Activated T-helper 1 cell treated with anti-CD3 and anti-CD28 coated beads, Interleukin-2, amount 50 U/mL, for 16 hours (primary cell): ENCODE results near the gene SLC7A7.
A peak's percentile ranks its signal among the peaks of the same experiment; 100 is the strongest.
"Not testable (repeated sequence)": the region's sequence is repeated elsewhere in the genome, so short reads cannot be mapped to it uniquely, and the experiment has no call there.

Experiments
- DNase-seq, 2 donors: peaks; one replicate each; pipeline ENCODE4 v3.0.0-alpha.2; 2020; ENCODE audit warnings: low read depth in 1 of 2, low spot score in 1 of 2

The SLC7A7 gene

DNA sequence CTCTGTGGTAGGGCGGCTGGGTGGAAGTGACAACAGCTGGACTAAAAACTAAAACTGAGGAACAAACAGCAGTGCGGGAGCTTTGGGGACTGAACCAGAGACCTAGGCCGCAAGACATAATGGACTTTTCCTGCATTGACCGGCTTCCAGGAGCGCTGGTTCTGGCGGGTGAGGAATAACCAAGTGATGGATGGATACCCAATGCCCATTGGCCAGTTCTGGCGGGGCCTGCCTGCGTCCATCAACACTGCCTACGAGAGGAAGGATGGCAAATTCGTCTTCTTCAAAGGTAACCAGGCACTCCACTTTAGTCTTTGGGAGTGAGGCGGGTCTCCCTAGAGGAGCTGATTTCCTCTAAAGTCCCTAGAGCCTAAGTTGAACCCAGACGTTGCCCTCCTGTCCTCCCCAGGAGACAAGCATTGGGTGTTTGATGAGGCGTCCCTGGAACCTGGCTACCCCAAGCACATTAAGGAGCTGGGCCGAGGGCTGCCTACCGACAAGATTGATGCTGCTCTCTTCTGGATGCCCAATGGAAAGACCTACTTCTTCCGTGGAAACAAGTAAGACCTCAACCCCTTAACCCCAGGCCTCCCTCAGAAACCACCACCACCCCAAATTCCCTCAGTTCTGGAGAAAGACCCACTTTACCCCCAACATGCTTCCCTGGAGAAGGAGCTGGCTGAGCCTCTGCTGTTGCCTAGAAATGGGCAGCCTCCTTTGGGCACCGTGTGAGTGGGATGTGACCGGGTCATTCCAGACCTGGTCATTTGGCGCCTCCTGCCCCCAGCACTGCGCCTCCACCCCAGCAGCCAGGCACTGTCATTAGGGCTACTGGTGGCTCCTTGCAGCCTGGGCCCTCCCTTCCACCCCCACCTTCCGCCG lies 29.2 kb upstream of the SLC7A7 start:
- no peak for DNase-seq

DNA sequence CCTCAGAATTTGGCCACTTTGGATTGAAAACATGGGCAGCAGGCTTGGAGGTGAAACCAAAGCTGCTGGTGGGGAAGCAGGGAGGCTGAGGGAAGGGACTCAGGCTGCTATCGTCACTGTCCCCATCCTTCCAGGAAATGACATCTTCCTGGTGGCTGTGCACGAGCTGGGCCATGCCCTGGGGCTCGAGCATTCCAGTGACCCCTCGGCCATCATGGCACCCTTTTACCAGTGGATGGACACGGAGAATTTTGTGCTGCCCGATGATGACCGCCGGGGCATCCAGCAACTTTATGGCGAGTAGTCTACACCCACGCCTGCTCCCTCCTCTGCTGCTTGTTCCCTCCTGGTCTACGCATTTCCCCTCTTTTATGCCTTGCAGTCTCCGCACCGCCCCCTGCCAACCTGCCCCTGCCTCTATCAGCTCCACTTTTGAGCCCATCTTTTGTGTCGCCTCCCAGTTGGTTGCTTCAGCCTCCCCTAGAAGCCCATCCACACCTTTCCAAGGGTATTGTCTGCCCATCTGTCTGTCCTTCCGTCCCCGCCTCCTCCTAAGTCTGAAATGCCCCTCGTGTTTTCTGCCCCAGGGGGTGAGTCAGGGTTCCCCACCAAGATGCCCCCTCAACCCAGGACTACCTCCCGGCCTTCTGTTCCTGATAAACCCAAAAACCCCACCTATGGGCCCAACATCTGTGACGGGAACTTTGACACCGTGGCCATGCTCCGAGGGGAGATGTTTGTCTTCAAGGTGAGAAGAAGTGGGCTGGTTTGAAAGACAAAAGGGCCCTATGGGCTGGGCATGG lies 28.1 kb upstream of the SLC7A7 start:
- DNase-seq, result no peak

GRCh38 chr14:22842211-22843122 lies 27.2 kb upstream of the SLC7A7 start:
- no peak for DNase-seq

- no peak for DNase-seq
Observed at GRCh38 chr14:22841769-22842168, 26.5 kb upstream of the SLC7A7 start.

DNA sequence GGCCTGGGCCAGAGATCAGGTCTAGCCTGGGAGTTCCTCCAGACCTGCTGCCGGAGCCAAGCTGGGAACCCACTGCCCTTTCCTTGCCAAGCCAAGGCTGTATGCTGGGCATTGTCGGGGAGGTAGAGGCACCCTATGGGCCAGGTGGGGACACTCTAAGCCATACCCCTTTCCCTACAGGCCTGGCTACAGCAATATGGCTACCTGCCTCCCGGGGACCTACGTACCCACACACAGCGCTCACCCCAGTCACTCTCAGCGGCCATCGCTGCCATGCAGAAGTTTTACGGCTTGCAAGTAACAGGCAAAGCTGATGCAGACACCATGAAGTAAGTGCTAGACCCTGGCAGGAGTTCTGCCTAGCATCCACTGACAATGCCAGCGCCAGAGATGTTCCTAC lies 26.1 kb upstream of the SLC7A7 start:
- no peak for DNase-seq

- no peak for DNase-seq
Observed at GRCh38 chr14:22839159-22839779, 24.0 kb upstream of the SLC7A7 start.

DNA sequence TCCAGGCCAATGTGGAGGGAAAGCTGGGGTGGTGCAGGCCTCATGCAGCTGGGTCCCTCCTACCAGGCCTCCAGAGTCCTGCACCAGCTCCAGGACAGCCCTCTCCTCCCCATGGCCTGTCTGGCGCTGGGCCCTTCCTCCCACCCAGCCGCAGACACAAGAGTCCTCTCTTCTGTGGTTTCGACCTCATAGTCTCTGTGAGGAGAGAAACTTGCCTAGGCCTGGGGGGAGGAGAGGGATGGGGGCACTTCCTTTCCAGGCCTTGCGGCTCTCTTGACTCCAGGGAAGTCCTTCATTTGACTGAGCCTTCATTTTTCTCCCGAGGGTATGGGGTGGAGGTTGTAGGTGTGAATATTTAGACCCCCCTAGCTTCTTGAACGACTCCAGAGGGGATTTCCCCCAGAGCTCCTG lies 23.4 kb upstream of the SLC7A7 start:
- DNase-seq, result no peak

DNA sequence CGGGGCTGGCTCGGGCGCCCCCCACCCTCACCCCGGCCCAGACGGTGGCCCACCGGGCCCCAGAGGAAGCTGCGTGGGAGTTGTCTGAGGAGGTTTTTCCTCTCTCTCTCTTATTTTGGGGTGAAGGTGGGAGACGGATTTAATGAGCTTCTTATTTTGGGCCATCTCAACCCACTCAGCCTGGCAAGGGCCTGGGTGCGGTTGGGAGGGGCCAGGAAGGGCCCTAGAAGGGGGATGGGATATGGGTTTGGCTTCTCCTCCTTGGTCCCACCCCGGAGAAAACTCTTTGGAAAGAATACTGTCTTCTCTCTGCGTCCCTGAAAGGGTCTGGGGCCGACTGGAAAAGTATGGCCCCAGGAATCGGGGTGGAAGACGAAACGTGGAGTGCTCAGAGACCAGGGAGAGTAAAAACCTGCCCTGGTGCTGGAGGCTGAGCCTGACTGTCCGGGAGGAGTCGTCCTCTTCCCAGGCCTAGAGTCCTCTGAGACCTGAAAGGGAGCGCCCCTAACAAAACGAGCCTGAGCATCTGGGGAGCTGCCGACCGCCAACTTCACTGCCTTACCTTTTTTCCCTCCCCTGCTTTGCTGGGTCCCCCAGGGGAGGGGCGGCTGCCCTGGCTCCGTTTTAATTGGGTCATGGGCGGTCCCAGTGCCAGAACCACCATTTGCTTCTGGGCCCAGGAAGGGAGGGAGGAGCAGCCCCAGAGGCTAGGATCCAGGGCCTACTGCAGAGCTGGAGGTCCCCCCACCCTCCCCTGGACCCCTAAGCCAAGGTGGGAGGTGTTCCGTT lies 22.7 kb upstream of the SLC7A7 start:
- no peak for DNase-seq

- no peak for DNase-seq
Observed at GRCh38 chr14:22837114-22837749, 22.0 kb upstream of the SLC7A7 start.

DNA sequence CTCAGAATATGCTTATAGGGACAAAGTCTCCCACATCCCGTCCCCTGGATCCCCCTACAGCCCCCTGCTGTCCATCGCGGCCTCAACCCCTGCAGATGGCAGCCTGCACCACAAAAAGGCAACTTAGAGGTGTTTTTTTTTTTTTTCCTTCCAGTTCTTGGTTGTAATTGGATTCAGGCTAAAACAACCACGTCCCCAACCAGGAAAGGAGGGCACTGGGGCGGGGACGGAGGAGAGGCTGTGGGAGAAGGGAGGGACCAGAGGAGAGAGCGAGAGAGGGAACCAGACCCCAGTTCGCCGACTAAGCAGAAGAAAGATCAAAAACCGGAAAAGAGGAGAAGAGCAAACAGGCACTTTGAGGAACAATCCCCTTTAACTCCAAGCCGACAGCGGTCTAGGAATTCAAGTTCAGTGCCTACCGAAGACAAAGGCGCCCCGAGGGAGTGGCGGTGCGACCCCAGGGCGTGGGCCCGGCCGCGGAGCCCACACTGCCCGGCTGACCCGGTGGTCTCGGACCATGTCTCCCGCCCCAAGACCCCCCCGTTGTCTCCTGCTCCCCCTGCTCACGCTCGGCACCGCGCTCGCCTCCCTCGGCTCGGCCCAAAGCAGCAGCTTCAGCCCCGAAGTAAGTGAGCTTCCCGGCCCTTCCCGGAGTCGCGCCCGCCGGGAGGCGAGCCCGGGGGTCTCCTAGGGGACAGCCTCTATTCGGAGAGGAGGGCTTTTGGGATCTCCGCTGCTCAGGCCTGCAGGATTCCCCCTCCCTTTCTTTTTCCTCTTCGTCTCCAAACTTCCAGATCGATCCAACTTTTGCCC lies 21.3 kb upstream of the SLC7A7 start, which contains the start of gene MMP14:
MMP14 (plus strand) TSS at position 285 of the 813 bp plus-strand sequence; CDS start at position 518, 233 bp downstream.
- DNase-seq, result no peak

DNA sequence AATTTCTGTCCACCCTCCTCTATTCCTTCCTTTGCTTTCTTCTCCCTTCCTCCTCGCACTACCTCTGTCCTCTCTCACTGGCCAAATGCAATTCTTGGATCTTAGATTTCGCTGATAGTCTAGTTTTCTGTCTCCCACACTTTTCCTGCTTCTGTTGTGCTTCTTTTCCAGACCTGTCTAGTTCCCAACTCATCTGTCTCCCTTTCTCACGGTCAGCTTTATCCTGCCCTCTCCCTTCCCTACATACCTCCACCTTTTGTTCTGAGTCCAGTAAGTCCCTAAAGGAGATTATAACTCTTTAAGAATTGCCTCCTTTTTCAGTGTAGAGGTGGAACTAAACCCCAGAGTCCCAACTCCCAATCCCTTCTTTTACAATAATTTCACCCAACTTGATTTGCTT lies 20.3 kb upstream of the SLC7A7 start:
- DNase-seq, result no peak

GRCh38 chr14:22830443-22831010 lies 15.3 kb upstream of the SLC7A7 start:
- DNase-seq, result no peak

GRCh38 chr14:22829661-22830442 lies 14.6 kb upstream of the SLC7A7 start, which contains the start of gene MRPL52:
Gene MRPL52 (plus strand): TSS chr14:22829887. CDS start chr14:22829913, 26 bp downstream.
- peak; percentile 81 to 84 for DNase-seq

- DNase-seq, result not testable (repeated sequence)
Observed at GRCh38 chr14:22829076-22829660, 13.9 kb upstream of the SLC7A7 start.

GRCh38 chr14:22824711-22825359 lies 9.6 kb upstream of the SLC7A7 start:
- DNase-seq, result no peak

DNA sequence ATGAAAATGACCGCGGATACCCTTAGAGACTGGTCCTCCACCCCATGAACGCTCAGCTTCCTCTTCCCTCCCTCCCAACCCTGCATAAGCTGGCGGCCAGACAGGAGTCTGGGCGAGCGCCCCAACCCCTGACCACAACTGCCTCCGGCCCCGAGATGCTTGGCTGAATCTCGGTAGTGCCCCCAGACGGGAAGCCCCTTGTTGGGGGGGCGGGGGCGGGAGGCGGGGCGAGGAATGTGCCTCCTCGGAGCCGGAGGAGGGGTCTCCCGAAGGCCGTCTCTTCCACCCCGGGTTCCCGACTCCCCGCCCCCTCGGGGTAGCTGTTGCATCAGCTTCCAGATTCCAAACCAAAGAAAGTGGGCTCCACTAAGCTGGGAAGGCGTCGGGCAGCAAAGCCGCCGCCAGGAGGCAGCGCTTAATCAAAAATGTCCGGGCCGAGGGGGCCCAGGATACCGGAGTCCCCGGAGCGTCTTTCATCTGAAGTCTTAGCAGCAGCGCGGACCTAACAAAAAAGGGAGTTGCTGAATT lies 7.4 kb upstream of the SLC7A7 start:
- DNase-seq, result peak; percentile 44 to 53
